ENCODE data around the gene P2RY6.

GRCh38 chr11:73327812-73328364, 55.8 kb downstream of the P2RY6 start:
- TF ChIP-seq TCF7 (IDR thresholded peaks at IDR 0.05; ENCODE audit: borderline replicate concordance), result no peak
- no peak for TF ChIP-seq YY1 (IDR thresholded peaks at IDR 0.05; ENCODE audit: low read depth, low read length)
- TF ChIP-seq EED (IDR thresholded peaks at IDR 0.05; ENCODE audit: low read depth), result no peak
